BE2C (cell line): Measurements from ENCODE around the gene HAP1.

Experiments
- DNase-seq: peaks from one replicate; pipeline ENCODE4 v3.0.0-alpha.2; 2020
- H3K27me3 ChIP-seq: fragments of 250-450 bp; sonication (Bioruptor Pico); 2 replicates; pipeline ENCODE4 v1.5.1; 2020; ENCODE audit warnings: mild to moderate bottlenecking
- H3K36me3 ChIP-seq: fragments of 250-450 bp; sonication (Bioruptor Pico); 2 replicates; pipeline ENCODE4 v1.5.1; 2020; ENCODE audit warnings: mild to moderate bottlenecking
- H3K4me1 ChIP-seq: fragments of 250-450 bp; sonication (Bioruptor Pico); 2 replicates; pipeline ENCODE4 v1.5.1; 2020
- H3K4me3 ChIP-seq: 2 replicates; pipeline ENCODE4 v1.5.1; 2011; ENCODE audit warnings: low read depth, low read length
- H3K9me3 ChIP-seq: fragments of 250-450 bp; sonication (Bioruptor Pico); 2 replicates; pipeline ENCODE4 v1.5.1; 2020
- CTCF ChIP-seq: IDR thresholded peaks from 2 replicates; pipeline ENCODE4 v1.5.1; 2012; ENCODE audit warnings: mild to moderate bottlenecking, low read depth, low read length

HAP1 gene

GRCh38 chr17:41734949-41735313 is 488 bp upstream of the HAP1 start:
- Histone ChIP-seq H3K9me3 (no peaks in the 10 kb centered on the region), H3K4me3 (peak overlapping the region; percentile 52), H3K27me3 (peaks cover 64% of the 10 kb centered on the region), H3K36me3 (no peaks in the 10 kb centered on the region), H3K4me1 (peaks cover 5% of the 10 kb centered on the region)
- no peak for DNase-seq
- no peak for TF ChIP-seq CTCF

- Histone ChIP-seq H3K27me3 (peaks cover 64% of the 10 kb centered on the region), H3K4me3 (peak overlapping the region; percentile 52), H3K9me3 (no peaks in the 10 kb centered on the region), H3K4me1 (peaks cover 5% of the 10 kb centered on the region), H3K36me3 (no peaks in the 10 kb centered on the region)
- no peak for TF ChIP-seq CTCF
- no peak for DNase-seq
Observed at GRCh38 chr17:41733348-41734138, 900 bp downstream of the HAP1 start.

GRCh38 chr17:41731836-41732235 is 2.6 kb downstream of the HAP1 start:
- Histone ChIP-seq H3K36me3 (no peaks in the 10 kb centered on the region), H3K9me3 (no peaks in the 10 kb centered on the region), H3K4me1 (no peaks in the 10 kb centered on the region), H3K4me3 (no peak overlapping the region), H3K27me3 (peaks cover 56% of the 10 kb centered on the region)
- TF ChIP-seq CTCF = no peak
- DNase-seq = no peak

GRCh38 chr17:41730479-41730878 is 4.0 kb downstream of the HAP1 start:
- H3K4me1 ChIP-seq = no peaks in the 10 kb centered on the region
- H3K9me3 ChIP-seq = no peaks in the 10 kb centered on the region
- DNase-seq = no peak
- no peak overlapping the region for H3K4me3 ChIP-seq
- no peaks in the 10 kb centered on the region for H3K36me3 ChIP-seq
- TF ChIP-seq CTCF = no peak
- H3K27me3 ChIP-seq = peaks cover 44% of the 10 kb centered on the region

GRCh38 chr17:41728056-41728455 is 6.4 kb downstream of the HAP1 start:
- no peak for TF ChIP-seq CTCF
- no peak for DNase-seq
- H3K4me1 ChIP-seq = no peaks in the 10 kb centered on the region
- H3K36me3 ChIP-seq = no peaks in the 10 kb centered on the region
- H3K27me3 ChIP-seq = peaks cover 22% of the 10 kb centered on the region
- no peaks in the 10 kb centered on the region for H3K9me3 ChIP-seq
- H3K4me3 ChIP-seq = no peak overlapping the region

- Histone ChIP-seq H3K4me3 (no peak overlapping the region), H3K9me3 (no peaks in the 10 kb centered on the region), H3K36me3 (no peaks in the 10 kb centered on the region), H3K4me1 (no peaks in the 10 kb centered on the region), H3K27me3 (peaks cover under 1% of the 10 kb centered on the region; the same call in 1 of the 2 replicates)
- DNase-seq = no peak
- no peak for TF ChIP-seq CTCF
Observed at GRCh38 chr17:41725134-41725533, 9.3 kb downstream of the HAP1 start.
